ENCODE measurements around the gene TRPC4AP.

The TRPC4AP gene

DNA sequence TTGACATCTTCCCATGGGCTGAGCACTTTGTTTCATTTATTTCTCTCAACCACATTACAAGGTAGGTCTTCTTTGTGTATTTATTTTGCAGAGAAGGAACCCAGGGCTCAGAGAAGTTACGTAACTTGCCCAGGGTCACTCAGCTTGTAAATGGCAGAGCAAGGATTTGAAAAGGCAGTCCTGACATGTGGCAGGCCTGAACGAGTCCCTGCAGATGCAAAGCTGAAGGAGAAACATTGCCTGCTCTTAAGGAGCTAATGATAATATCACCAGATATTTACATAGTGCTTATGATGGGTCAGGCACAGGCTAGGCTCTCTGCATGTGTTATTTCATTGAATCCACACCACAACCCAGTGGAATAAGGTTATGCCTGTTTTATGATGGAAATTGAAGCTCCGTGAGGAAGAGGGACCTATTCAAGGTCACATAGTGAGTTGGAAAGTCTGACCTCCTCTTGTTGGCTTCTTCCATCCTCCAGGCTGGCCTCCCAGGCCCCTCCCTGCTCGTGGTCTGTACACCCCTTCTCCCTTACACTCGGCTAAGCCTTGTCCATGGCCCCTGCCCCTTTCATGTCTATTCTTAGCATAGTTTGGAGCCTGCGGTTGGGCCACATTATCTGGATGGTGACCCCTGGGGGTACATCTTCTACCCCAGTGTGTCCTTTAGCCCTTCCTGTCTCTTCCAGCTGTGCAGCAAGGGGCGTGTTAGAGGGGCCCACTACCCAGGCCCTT lies 124.4 kb downstream of the TRPC4AP start:
- H3K4me3 ChIP-seq (ENCODE audit: low read depth, low read length), result no peak overlapping the region
- no peak for TF ChIP-seq CTCF (IDR thresholded peaks at IDR 0.05; ENCODE audit: low read depth, low read length, missing control alignments)
- DNase-seq (ENCODE audit: low read depth), result no peak

GRCh38 chr20:34967421-34967820 lies 125.2 kb downstream of the TRPC4AP start:
- DNase-seq (ENCODE audit: low read depth), result no peak
- no peak overlapping the region for H3K4me3 ChIP-seq (ENCODE audit: low read depth, low read length)
- no peak for TF ChIP-seq CTCF (IDR thresholded peaks at IDR 0.05; ENCODE audit: low read depth, low read length, missing control alignments)

GRCh38 chr20:34965051-34965450 lies 127.6 kb downstream of the TRPC4AP start:
- no peak for TF ChIP-seq CTCF (IDR thresholded peaks at IDR 0.05; ENCODE audit: low read depth, low read length, missing control alignments)
- no peak overlapping the region for H3K4me3 ChIP-seq (ENCODE audit: low read depth, low read length)
- DNase-seq (ENCODE audit: low read depth), result no peak

GRCh38 chr20:34964486-34964885 lies 128.1 kb downstream of the TRPC4AP start:
- no peak for TF ChIP-seq CTCF (IDR thresholded peaks at IDR 0.05; ENCODE audit: low read depth, low read length, missing control alignments)
- DNase-seq (ENCODE audit: low read depth), result no peak
- no peak overlapping the region for H3K4me3 ChIP-seq (ENCODE audit: low read depth, low read length)

DNA sequence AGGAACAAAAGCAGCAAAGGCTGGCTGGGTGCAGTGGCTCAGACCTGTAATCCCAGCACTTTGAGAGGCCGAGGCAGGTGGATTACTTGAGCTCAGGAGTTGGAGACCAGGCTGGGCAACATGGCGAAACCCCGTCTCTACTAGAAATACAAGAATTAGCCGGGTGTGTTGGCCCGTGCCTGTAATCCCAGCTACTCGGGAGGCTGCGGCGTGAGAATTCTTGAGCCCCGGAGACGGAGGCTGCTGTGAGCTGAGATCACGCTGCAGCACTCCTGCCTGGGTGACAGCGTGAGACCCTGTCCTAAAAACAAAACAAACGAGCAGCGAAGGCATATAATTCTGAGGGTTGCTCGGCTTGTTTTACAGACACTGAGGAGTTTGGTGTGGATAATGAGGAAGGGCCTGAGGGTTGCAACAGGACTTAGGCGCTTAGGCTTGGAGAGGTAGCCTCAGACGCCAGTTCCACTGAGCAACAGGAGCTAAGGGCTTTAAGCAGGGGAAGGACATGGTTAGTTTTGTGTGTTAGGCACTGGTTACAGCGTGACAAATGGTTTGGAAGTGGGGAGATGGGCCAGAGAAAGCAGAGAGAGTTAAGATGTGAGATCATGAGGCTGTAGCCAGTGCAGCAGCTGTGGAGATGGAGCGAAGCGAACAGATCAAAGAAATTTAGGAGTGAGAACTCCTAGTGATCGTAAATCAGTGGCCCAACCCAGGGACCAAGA lies 135.7 kb downstream of the TRPC4AP start:
- no peak for TF ChIP-seq CTCF (IDR thresholded peaks at IDR 0.05; ENCODE audit: low read depth, low read length, missing control alignments)
- no peak overlapping the region for H3K4me3 ChIP-seq (ENCODE audit: low read depth, low read length)
- DNase-seq (ENCODE audit: low read depth), result no peak

DNA sequence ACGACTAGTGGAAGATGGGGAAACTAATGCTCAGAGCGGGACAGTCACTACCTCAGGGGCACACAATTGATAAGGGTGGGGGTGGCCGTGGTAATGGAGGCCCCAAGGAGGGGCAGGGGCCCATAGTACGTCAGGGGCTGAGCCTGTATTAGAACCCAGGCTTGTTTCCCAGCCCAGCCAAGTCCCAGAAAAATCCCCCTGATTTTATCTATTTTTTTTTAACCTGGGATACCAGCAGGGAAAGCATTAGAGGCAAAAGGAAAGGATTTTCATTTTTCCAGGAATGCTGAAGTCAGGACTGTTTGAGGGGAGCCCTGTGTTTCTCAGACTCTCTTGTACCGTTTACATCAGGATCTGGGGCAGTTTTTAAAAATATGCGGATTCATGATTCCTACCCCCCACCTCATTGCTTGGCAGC lies 136.6 kb downstream of the TRPC4AP start:
- no peak for TF ChIP-seq CTCF (IDR thresholded peaks at IDR 0.05; ENCODE audit: low read depth, low read length, missing control alignments)
- peak overlapping the region; percentile 80 for H3K4me3 ChIP-seq (ENCODE audit: low read depth, low read length)
- no peak for DNase-seq (ENCODE audit: low read depth)

All from GM12864 (cell line).